HepG2 (cell line): ENCODE data around the gene ZNF581. TPM values are rescaled to one million over a fixed set of nuclear protein-coding genes. Genes with fewer than 3 reads are reported as not detected.

Source experiments
- ADNP ChIP-seq: sonication (generic); formaldehyde crosslinking; IDR thresholded peaks from 2 replicates; pipeline ENCODE4 v1.4.0; 2020; ENCODE audit warnings: missing genetic modification reagents
- FOXP1 ChIP-seq, 2 experiments: fragments of 450-650 bp in 1 of 2; IDR thresholded peaks; 2 replicates each; pipeline ENCODE4 v1.6.1; 2017 to 2018; ENCODE audit warnings: antibody characterized with exemption in 1 of 2
- GABPA ChIP-seq, 2 experiments: IDR thresholded peaks; 2 replicates each; pipeline ENCODE4 v1.6.1; 2011 to 2016; ENCODE audit warnings: low read depth in 2 of 2, low read length in 1 of 2, missing biosample characterization in 1 of 2, missing genetic modification characterization in 1 of 2
- JUND ChIP-seq: sonication (generic); formaldehyde crosslinking; IDR thresholded peaks from 2 replicates; pipeline ENCODE4 v1.8.0; 2022; ENCODE audit warnings: mild to moderate bottlenecking, missing genetic modification reagents
- KMT2A ChIP-seq: sonication (generic); formaldehyde crosslinking; IDR thresholded peaks from 2 replicates; pipeline ENCODE4 v1.4.0; 2020; ENCODE audit warnings: missing genetic modification reagents
- NR2C2 ChIP-seq: sonication (generic); formaldehyde crosslinking; IDR thresholded peaks from 2 replicates; pipeline ENCODE4 v1.4.0; 2020; ENCODE audit warnings: missing genetic modification reagents, mild to moderate bottlenecking, moderate library complexity, borderline replicate concordance
- PHF20 ChIP-seq: sonication (generic); formaldehyde crosslinking; IDR thresholded peaks from 2 replicates; pipeline ENCODE4 v1.5.0; 2020; ENCODE audit warnings: mild to moderate bottlenecking, missing genetic modification reagents
- PHF5A ChIP-seq: IDR thresholded peaks from one replicate; pipeline ENCODE4 v1.6.1; 2018; ENCODE audit warnings: low read depth, missing genetic modification reagents; ENCODE audit not compliant: unreplicated experiment
- PITX1 ChIP-seq: sonication (generic); formaldehyde crosslinking; IDR thresholded peaks from 2 replicates; pipeline ENCODE4 v1.5.1; 2020; ENCODE audit warnings: mild to moderate bottlenecking, missing genetic modification reagents
- SUZ12 ChIP-seq: fragments of 150-350 bp; IDR thresholded peaks from 2 replicates; pipeline ENCODE4 v1.6.1; 2014; ENCODE audit warnings: low read depth, low read length
- TFE3 ChIP-seq: IDR thresholded peaks from 2 replicates; pipeline ENCODE4 v1.6.1; 2016
- ZBED4 ChIP-seq: sonication (generic); formaldehyde crosslinking; IDR thresholded peaks from 2 replicates; pipeline ENCODE4 v1.4.0; 2020; ENCODE audit warnings: missing genetic modification reagents, borderline replicate concordance
- ZBTB25 ChIP-seq: IDR thresholded peaks from 2 replicates; pipeline ENCODE4 v1.6.1; 2018; ENCODE audit warnings: missing genetic modification reagents
- ZMYM2 ChIP-seq: sonication (generic); formaldehyde crosslinking; IDR thresholded peaks from 2 replicates; pipeline ENCODE4 v1.8.0; 2022; ENCODE audit warnings: mild to moderate bottlenecking, missing genetic modification reagents
- ZNF607 ChIP-seq: sonication (generic); formaldehyde crosslinking; IDR thresholded peaks from 2 replicates; pipeline ENCODE4 v1.5.1; 2020; ENCODE audit warnings: missing genetic modification reagents, mild to moderate bottlenecking, borderline replicate concordance
- ZNF709 ChIP-seq: sonication (generic); formaldehyde crosslinking; IDR thresholded peaks from 2 replicates; pipeline ENCODE4 v1.5.0; 2020; ENCODE audit warnings: mild to moderate bottlenecking, missing genetic modification reagents
- ZNF761 ChIP-seq: sonication (generic); formaldehyde crosslinking; conservative IDR thresholded peaks from 2 replicates; pipeline ENCODE4 v1.4.0; 2020; ENCODE audit warnings: mild to moderate bottlenecking, missing genetic modification reagents
- ZNF766 ChIP-seq: sonication (generic); formaldehyde crosslinking; IDR thresholded peaks from 2 replicates; pipeline ENCODE4 v1.5.0; 2020; ENCODE audit warnings: missing genetic modification reagents, borderline replicate concordance
- ZNF816 ChIP-seq: sonication (generic); formaldehyde crosslinking; IDR thresholded peaks from 2 replicates; pipeline ENCODE4 v1.8.0; 2022; ENCODE audit warnings: missing genetic modification reagents, mild to moderate bottlenecking, borderline replicate concordance
- ZSCAN21 ChIP-seq: sonication (generic); formaldehyde crosslinking; IDR thresholded peaks from 2 replicates; pipeline ENCODE4 v1.8.0; 2022; ENCODE audit warnings: mild to moderate bottlenecking, missing genetic modification reagents, moderate library complexity, borderline replicate concordance
- ZSCAN22 ChIP-seq: sonication (generic); formaldehyde crosslinking; IDR thresholded peaks from 2 replicates; pipeline ENCODE4 v1.4.0; 2020; ENCODE audit warnings: mild to moderate bottlenecking, missing genetic modification reagents
- polyA plus RNA-seq, 8 experiments: library from polyadenylated mRNA; depleted of rRNA in 3 of 8; stranded (reverse) in 7 of 8; unstranded in 1 of 8; fragments of >200 nt; fragmentation: Illumina TruSeq in 4 of 8; extraction: Trizol in 4 of 8; gene quantifications; 2 replicates each; pipeline versions ENCODE4 v1.2.1 to v1.2.3, GENCODE V29; 2011 to 2016; ENCODE audit warnings: low read depth in 4 of 8, missing spikeins in 1 of 8, mixed read lengths in 1 of 8; ENCODE audit not compliant: insufficient read depth in 1 of 8
- total RNA-seq, 5 experiments: library from RNA; depleted of rRNA; stranded (reverse); fragments of >200 nt; fragmentation: Illumina TruSeq; extraction: Trizol; gene quantifications; 2 replicates each; pipeline ENCODE4 v1.2.3, GENCODE V29; 2016; ENCODE audit warnings: low read depth in 1 of 5

ZNF581 gene
- total and polyA plus RNA-seq, 2 of the 13 experiments (the other 11 are each of a cell fraction or from before 2014, with no cell fraction given), result 19.6 to 49.5 TPM

GRCh38 chr19:55683449-55684261, 40.2 kb downstream of the ZNF581 start (continued):
- peak; percentile 65 for TF ChIP-seq ZMYM2 (CRISPR knock-in tag)
- TF ChIP-seq ZNF761, result peak; percentile 62; the same call in 1 of the 2 replicates
- no peak for TF ChIP-seq TFE3 (CRISPR knock-in tag)
- TF ChIP-seq ZNF607 (CRISPR knock-in tag), result peak; percentile 12; the same call in 1 of the 2 replicates
- no peak for TF ChIP-seq ZSCAN22 (CRISPR knock-in tag)
- peak; percentile 28; the same call in 1 of the 2 replicates for TF ChIP-seq NR2C2 (CRISPR knock-in tag)
- TF ChIP-seq PITX1 (CRISPR knock-in tag), result peak; percentile 67
- TF ChIP-seq ZSCAN21 (CRISPR knock-in tag), result peak; percentile 67; the same call in 1 of the 2 replicates
- no peak for TF ChIP-seq FOXP1 (IDR thresholded peaks at IDR 0.05)
- peak; percentile 56 for TF ChIP-seq FOXP1 (CRISPR knock-in tag; IDR thresholded peaks at IDR 0.05)
- no peak for TF ChIP-seq SUZ12
- TF ChIP-seq ZNF709 (CRISPR knock-in tag), result 0 out of 2 replicates have a peak, but pooled peaks have one; percentile 39
- peak; percentile 37; the same call in 1 of the 2 replicates for TF ChIP-seq ADNP (CRISPR knock-in tag)
- peak; percentile 90; the same call in 1 of the 2 replicates for TF ChIP-seq ZBED4 (CRISPR knock-in tag)
- TF ChIP-seq GABPA (IDR thresholded peaks at IDR 0.05; ENCODE audit: low read depth, low read length), result no peak
- peak; percentile 73 for TF ChIP-seq GABPA (CRISPR knock-in tag; IDR thresholded peaks at IDR 0.05; ENCODE audit: low read depth)
- TF ChIP-seq KMT2A (CRISPR knock-in tag), result peak; percentile 65
- peak; percentile 31; the same call in 1 of the 2 replicates for TF ChIP-seq ZNF766 (CRISPR knock-in tag)
- TF ChIP-seq PHF5A (CRISPR knock-in tag), result peak; percentile 18
- TF ChIP-seq JUND, result peak; percentile 41; the same call in 1 of the 2 replicates
- 0 out of 2 replicates have a peak, but pooled peaks have one; percentile 15 for TF ChIP-seq ZBTB25 (CRISPR knock-in tag)
- peak; percentile 44; the same call in 1 of the 2 replicates for TF ChIP-seq PHF20
- peak; percentile 89 for TF ChIP-seq ZNF816 (CRISPR knock-in tag)
